Peyer's patch (tissue), 4 donors: Measurements from ENCODE around the gene CDH3.

Experiments
- CTCF ChIP-seq, 6 experiments: fragments of 450-650 bp in 4 of 6; fragments of 200-600 bp in 2 of 6; sonication (generic) in 1 of 6; IDR thresholded peaks; one replicate each; pipeline ENCODE4 v1.5.1; 2017 to 2019; ENCODE audit warnings: antibody characterized with exemption in 6 of 6, mild to moderate bottlenecking in 3 of 6, moderate library complexity in 1 of 6
- POLR2A ChIP-seq, 2 donors: fragments of 450-650 bp; IDR thresholded peaks; one replicate each; pipeline ENCODE4 v1.5.1; 2017; ENCODE audit warnings: antibody characterized with exemption in 2 of 2, mild to moderate bottlenecking in 2 of 2, moderate library complexity in 2 of 2

- TF ChIP-seq CTCF (IDR thresholded peaks at IDR 0.05) = no peak
- no peak for TF ChIP-seq POLR2A (IDR thresholded peaks at IDR 0.05)
Observed at GRCh38 chr16:68711421-68712139, 66.5 kb downstream of the CDH3 start.
